Stimulated activated CD8-positive, alpha-beta memory T cell treated with anti-CD3 and anti-CD28 coated beads, Interleukin-7, amount 100 ng/mL, for 1 hour (primary cell): ENCODE measurements around the gene TTC22.

ENCODE experiments used
- DNase-seq, 2 donors: peaks; one replicate each; pipeline ENCODE4 v3.0.0-alpha.2; 2020; ENCODE audit warnings: low read depth in 2 of 2

Gene TTC22

DNA sequence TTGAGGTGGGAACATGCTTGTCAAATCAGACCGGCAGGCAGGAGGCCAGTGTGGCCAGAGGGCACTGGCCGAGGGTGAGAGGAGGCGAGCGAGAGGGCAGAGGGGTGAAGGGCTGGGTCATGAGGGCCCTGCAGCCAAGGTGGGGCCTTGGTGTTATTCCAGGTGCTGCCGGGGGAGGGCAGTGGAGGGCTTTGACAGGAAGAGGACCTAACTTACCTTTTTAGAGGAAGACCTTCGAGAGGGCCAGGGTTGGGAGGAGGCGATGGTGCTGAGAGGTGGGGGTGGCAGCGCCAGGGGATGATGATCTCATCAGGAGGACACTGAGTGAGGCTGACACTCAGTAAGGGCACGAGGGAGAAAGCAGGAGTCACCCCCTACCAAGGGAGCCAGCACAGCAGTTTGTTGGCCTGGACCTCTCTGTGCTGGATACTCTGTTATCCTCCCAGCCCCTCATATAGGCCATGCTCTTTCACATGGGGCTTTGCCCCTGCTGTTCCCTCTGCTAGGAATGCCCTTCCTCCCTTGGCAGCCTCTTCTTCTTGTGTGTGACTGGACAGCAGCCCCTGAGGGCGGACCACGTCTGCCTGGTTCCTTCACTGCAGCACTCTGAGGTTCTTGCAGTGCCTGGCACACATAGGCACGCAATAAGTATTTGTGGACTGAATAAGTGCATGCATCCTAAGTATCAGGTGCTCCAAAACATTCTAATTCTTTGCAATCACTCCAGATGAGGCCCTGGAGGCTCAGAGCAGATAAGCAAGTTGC, 7.5 kb upstream of the TTC22 start:
- DNase-seq = no peak

DNA sequence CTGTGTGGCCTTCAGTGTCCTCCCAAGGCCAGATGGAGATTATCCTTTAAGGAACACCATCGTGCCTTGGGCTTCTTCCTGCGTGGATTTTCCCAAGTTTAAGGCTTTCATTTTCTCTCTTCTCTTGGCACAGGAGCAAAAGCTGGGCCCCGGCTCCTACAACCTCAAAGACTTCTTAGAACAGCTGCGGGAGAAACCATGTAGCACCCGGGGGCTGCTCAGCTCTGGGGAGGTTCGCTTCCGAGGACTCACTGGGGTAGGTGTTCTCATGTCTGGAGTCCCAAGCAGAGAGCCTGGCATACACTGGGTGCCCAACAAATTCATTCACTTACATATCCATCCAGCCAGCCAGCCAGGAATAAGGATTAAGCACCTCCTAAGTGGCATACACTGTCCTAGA, 6.6 kb upstream of the TTC22 start:
- DNase-seq = no peak

DNA sequence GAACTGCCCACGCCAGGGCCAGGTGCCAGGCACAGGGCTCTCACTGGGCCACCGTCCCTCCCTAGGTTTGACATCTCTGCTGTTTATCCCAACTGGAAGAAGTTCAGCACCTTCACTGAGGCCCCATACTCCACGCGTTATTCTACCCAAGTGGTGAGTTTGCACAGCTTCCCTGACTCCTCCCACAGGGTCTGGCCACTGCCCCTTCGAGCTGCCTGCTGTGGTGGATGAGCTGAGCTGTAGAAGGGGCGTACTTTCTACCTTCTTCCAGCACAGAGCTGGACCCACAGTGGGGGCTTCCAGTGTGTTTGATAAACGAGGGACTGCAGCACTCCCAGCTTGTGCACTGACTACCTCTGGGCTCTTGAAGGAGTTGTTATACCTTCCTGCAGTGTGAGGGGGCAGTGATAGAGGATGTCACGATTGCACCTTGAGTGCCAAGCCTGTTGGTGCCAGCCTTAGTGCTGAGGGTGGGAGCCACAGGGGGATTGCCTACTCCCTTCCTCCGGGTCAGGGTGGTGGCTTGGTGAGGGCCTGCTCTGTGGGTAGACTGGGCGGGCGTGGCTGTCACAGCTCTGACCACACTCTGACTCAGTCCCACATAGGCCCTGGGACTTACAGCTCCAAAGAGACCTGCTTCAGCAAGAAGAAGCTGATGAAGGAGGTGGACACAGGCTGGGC, 5.9 kb upstream of the TTC22 start:
- peak in 1 of 2 donors; percentile 30 for DNase-seq

DNA sequence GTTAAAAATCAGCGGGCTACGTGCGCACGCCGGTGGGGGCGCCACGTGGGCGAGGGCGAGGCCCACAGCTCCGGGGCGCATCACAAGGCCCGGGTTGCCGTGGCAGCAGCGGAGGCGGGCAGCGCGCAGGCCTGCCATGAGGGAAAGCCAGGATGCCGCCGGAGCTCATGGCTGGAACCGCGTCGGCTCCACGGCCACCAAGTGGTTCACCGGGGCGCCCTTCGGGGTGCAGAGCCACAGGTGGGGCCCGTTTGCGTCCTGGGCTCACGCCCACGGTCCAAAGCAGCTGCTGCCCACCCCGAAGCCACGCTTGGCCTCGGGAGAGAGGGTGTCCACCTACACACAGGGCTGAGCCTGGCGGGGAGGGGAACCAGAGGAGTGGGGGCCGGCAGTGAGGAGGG, 4.9 kb upstream of the TTC22 start:
- no peak for DNase-seq

DNA sequence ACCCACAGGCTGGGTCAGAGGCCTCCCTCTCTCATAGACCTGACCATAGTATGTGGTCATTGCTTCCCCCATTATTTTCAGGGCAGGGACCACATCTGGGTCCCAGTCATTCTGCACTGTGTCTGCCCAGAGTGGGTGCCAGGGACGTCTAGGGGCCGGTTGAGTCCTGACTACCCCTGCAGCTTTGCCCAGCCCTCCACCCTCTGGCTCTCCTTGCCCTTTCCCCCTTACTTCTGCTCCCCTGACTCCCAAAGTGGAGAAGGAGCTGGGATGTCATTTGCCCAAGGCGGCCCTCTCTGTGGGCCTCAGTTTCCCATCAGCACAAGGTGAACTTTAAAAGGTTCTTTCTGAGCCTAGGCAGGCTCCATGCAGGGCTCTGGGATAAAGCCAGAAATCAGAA, 4.3 kb upstream of the TTC22 start:
- DNase-seq = no peak

DNA sequence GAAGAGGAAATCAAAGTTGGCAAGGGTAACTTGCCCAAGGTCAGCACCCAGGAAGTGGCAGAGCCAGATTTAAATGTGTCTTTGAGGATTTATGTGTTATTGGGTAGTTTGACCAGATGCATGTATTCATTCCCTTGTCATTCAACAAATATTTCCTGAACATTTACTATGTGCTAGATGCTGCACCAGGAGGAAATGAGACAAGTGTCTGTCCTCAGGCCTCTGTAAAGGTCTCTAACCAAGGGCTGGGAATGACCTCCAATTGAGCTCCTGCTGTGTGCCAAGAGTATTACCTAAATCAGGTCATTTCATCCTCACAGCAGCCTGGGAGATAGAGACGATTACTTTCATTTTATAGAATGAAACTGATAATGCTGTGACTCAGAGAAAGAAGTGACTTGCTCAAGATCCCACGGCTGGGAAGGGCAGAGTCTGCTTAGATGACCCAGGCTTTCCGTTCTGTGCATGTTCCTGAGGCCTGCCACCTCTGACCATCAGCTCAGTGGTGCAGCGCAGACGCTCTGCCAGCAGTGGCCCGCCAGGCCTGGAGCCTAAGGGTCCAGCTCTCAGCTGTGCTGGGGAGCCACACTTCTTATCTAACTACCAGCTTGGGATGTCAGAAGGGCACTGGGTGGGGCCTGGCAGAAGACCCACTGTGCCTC, 3.5 kb upstream of the TTC22 start:
- no peak for DNase-seq

DNA sequence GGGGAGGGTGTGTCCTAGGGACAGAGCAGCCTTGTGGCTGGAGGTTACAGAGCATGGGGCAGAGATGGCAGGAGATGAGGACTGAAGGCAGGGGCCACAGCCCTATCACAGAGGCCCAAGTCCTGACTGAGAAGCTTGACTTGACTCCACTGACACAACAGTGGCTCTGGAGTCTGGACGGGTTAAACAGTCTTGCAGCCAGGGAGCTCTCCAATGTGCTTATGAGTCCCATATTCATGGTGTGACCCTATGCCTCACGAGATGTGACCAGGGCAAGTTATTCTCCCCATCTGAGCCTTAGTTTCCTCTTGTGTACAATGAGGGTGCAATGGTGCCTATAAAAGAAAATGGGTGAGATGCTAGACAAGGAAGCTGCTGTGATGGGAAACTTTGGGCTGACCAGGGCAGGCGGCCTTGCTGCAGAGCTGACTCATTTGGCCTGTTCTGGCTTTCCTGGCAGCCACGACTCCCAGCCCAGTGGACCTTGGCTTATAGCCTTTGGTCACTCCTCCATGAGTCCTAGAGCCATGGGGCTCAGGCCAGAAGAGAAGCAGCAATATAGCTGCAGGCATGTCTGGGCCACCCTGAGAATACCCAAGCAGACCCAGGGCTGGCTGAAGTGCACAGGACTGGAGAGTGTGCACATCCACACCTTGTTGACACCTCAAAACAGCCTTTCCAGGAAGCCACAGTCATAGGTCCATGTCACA, 2.8 kb upstream of the TTC22 start:
- DNase-seq = no peak

DNA sequence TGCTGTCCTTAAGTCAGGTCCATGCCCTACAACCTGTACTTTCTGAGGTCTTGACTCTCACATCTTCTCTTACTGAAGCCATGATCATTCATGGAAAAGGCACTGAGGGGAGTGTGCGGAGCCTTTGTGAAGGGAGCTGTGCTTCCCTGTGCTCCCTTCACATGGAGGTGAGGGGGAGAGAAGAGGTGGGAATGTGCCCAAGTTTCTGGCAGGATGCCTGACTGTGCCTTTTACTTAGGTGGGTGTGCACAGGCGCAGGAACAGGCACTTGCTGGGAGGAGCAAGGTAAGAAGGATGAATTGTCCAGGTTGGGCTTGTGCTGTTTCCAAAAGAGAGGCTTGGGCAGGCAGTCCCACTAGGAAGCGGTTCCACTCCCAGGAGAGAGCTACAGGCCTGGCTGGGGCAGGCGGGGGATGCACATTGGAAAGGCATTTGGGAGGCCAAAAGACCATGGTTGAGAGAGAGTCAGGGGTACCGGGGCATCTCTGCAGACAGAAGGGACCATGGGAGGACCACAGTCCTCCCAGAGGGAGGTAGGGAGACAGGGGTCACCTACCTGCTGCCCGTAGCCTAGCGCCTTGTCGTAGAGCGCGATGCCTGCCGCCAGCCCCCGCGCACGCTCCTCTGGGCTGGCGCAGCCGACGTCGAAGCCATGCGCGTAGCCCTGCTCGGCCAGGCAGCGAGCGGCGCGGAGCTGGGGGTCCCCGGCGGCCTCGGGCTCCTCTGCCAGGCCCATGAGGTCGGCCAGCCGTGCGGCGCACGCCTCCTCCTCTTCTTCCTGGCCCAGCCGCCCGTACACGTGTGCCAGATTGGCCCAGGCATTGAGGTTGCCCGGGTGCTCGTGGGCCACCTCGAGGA, 853 bp downstream of the TTC22 start:
- DNase-seq = no peak

DNA sequence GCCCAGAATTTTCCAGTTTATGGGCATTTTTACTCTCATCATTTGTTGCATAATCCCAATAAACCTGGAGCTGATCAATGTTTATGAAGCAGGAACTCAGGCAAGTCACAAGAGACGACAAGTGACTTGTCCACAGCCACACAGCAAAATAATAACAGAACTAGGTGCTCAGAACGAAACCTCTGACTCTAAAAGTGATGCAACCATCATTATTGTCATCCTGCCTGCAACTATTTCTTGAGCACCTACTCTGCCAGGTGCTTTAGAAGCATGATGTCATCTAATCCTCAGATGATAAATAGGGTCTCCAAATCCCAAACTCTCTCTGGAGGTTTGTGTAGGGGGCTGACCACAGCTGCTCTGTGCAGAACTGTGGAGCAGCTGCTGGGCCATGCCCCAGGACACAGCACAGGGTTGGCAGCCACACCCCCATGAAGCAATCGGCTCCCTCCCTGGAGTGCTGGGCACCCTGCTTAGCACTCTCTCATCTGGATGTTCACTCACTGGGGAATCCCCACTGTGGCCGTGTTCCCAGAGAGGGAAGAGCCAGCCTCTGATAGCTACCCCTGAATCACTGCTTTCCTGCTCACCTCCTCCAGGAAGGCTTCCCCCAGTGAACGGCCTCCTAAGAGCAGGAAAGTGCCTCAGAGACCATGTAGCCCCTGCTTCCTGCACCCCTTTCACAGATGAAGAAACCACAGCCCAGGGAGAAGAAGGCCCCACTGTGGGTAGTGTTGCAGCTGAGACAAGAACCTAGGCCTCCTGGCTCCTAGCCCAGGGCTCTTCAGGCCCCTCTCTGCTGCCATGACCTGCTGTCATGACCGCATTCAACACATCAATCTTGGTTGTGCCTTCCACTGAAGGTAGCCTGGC, 2.1 kb downstream of the TTC22 start:
- DNase-seq = no peak

DNA sequence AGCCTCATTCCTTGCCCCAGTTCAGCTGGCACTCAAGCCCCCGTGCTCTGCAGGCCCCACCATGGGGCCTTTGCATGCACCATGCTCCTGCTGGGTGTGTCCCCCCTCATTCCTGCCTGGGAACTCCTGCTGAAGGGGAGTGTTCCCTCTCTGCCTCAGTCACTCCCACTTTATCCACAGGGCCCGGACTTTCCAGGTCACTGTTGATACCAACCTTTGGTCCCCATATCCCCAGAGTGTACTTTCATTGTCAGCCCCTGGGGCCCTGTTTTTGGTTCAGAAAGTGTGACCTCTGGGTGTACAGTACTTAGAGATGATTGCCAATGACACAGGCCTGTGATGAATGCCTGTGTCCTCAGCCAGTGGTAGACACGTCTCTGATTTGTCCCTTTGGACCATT, 2.9 kb downstream of the TTC22 start:
- DNase-seq = no peak

DNA sequence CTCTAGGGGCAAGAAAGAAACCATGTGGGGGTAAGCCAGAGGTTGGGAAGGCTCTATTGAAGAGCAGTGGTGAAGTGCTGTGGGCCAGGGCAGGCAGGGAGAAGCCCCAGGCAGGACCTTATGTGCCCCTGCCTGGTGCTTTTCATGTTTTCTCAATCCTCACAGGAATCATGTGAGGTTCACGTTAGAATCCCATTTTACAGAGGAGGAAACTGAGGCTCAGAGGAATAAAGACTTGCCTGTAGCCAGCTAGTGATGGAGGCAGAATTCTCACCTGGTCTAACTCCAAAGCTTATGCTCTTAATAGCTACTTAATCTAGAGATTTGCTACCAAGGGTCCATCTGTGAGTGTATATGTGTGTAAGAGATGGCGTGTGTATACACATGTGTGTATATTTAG, 4.2 kb downstream of the TTC22 start:
- DNase-seq = no peak

DNA sequence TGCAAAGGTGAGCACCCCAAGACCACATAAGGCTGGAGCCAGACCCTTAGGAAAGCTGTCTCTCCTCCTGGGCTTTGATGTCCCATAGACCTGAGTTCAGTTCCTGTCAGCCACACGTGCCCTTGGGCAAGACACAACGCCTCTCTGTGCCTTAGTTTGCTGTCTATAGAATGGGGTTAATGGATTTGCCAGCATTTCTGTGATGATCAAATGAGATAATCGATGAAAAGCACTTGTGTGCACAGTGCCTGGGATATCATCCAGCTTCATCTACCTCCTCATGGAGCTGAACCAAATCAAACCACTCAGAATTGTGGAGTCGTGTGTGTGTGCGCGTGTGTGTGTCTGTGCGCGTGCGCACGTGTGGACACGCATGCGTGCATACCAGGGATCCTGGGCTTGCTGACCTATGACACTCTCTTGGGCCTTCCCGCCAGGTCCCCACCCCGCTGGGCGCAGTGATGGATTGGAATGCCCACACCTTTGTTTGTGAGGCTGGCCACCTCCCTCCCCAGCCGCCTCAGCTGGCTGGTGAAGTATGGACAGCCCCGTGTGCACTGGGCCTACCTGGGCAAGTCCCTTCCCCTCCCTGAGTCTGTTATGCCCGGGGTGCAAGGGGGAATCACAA, 5.2 kb downstream of the TTC22 start:
- DNase-seq = no peak

DNA sequence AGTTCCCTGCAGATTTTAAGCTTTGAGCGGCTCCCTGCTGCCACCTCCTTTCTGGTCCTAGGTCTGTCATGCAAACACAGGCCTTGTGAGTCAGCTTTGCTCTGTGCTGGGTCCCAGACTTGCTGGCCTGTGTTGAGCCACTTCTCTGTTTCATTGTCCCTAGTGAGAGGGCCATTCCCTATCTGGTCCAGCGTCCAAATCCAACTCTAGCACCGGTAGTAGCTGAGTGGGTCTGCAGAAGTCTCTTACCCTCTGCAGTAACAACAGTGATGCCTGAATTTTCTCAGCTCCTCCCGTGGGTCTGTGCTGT, 5.8 kb downstream of the TTC22 start:
- no peak for DNase-seq

DNA sequence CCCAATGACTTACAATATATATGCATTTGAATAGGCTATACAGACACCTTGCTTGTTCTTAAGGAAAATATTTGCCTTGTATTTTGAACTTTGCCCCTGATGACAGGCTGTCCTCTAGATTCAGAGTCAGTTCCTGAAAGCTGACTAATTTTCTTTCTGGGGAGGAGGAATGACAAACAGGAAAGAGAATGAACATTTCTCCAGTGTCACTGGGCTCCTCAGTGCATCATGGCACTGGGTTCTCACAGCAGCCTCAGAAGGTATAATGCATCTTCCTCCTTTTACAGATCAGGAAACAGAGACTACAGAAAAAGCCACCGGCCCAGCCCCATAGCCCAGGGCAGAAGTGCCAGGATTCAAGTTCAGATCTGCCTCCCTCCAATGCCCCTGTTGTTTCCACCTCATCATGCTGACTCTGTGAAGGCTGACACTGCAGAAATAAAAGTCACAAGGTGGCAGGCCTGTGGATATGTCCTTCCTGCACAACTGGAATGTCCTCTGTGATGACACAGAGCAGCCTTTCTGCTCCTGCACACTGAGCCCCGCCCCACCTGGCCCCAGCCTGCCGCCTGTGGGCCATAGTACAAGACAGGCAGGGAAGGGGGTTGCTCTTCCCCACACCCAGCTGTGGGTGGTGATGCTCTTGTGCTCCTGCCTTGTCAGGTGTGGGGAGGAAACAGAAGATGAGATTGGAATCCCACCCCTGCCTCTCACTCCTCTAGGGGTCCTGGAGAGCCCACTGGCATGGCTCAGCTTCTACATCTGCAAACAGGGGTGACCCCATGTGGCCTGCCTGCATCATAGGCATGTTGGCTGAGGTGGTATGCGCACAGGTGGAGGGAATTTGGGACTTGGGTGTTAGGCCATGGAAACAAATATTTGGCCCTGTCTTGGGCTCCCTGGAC, 6.4 kb downstream of the TTC22 start:
- DNase-seq = no peak

DNA sequence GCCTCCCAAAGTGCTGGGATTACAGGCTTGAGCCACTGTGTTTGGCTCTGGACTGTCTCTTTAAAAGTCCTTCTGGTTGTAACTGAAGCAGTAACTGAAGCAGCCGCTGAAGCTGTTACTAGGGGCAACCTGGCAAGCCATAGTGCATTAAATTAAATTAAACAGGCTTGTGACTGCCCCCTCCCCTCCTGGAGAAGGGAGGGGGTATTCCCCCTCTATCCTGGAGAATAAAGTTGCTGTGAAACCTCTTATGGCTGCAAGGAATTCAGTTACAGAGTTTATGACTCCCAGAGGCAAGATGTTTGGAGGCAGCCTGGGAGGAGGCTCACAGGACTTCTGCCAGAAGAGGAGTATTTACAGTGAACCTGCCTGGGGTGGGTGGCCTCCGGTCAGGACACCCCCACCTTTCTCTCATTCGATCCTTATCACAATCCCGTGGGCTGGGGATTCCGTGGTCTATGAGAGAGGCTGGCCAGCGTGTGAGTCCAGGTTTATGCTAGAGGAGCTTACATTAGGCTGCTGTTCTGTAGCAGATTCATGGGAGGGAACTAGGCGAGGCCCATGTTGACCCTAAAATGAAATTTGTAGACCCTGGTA, 8.3 kb downstream of the TTC22 start:
- DNase-seq = no peak

DNA sequence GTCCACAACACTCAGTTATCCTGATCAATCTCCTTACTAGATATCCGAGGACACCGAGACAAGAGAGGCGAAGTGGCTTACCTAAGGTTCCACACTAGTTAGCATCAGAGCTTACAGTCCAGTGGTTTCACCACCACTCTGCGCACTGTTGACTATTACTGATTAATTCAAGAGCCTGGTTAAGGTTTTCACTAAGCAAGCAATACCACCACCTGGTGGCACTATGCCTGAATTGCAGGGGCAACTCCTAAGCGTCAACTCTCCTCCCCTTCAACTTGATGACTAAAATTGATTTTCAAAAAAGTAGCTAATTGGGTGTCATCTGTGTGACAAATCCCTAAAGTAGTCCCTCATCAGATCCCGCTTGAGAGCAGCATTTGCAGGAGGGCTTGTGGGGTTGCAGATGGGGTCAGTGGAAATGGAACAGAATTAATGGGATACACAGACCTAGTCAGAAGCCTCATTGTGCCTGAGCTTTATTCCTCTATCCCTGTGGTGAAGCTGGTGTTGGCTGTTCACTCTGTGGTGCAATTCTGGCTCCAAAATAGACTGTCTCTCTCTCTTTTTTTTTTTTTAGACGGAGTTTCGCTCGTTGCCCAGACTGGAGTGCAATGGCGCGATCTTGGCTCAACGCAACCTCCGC, 9.1 kb downstream of the TTC22 start:
- peak in 1 of 2 donors; percentile 12 for DNase-seq

DNA sequence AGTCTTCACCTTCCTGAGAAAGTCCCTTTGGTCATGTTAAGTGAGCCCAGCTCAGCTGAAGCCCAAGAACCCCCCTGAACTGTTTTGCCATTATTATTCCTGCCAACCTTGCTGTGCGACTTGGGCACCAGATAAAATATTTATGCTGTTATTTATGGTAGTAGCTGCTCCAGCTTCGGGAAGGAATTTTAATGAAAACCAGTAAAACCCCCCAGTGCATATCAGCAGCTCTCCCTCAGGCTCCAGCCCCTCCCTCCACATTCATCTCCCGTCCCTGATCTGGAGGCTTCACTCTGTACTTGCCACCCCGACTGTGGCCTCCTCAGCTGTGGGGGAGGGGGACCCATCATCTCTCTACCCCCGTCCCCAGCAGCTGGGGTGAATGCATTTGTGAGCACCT, 12.7 kb downstream of the TTC22 start:
- no peak for DNase-seq

DNA sequence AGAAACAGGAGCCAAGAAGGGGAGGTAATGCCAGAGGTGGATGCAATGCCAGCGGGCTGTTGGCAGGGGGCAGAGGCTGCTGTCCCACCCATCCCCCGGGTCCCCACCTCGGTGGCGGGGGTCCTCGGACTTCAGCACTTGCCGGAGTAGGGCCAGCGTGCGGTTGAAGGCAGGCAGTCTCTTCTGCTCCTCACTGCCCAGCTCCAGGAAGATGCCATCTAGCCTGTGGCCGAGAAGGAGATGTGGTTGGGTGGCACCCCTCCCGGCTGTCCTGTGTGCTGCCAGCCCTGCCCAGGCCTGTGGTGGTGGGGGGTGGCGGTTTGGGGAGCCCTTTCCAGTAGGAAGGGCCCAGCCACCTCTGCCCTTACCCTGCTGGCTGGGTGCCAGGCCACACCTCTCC, 13.5 kb downstream of the TTC22 start:
- DNase-seq = no peak
